HG03108 (cell line): ENCODE data around the gene ARHGAP44.

Source experiments
- ATAC-seq: cut with Tn5 transposase; IDR thresholded peaks from one replicate; pipeline ENCODE4 v1.9.1; 2021; ENCODE audit warnings: moderate library complexity; ENCODE audit not compliant: unreplicated experiment

ARHGAP44 gene

DNA sequence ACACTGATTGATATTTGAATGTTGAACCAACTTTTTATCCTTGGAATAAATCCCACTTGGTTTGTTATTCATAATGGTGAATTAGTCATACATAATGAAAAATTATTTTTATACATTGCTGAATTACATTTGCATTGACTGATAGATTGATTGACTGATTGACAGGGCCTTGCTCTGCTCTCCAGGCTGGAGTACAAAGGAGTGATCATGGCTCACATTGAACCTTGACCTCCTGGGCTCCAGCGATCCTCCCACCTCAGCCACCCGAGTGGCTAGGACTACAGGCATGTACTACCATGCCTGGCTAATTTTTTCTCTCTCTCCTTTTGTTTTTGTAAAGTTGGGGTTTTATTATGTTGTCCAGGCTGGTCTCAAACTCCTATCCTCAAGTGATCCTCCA, 97.8 kb downstream of the ARHGAP44 start:
- ATAC-seq: no peak

DNA sequence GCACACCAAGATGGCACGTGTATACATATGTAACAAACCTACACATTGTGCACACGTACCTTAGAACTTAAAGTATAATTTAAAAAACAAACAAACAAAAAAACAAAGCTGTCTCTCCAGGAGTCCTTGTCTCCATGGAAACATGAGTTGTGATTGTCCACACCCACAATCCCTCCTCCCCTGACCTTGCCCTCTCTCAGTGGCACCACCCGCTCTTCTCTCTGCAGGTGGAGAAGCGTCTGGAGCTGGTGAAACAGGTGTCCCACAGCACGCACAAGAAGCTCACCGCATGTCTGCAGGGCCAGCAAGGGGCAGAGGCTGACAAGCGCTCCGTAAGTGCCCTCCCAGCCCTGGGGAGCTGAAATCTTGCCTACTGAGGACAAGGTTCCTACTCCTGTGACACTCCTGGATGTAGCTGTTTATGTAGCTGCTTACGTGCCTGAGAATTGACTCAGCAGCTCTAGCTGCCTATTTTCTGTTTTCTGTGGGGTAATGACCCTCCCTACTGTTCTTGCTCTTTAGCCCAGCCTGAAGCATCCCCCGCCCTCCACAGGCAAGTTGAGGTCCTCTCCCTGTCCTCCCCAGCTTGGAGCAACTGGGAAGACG, 107.0 kb downstream of the ARHGAP44 start:
- no peak for ATAC-seq

DNA sequence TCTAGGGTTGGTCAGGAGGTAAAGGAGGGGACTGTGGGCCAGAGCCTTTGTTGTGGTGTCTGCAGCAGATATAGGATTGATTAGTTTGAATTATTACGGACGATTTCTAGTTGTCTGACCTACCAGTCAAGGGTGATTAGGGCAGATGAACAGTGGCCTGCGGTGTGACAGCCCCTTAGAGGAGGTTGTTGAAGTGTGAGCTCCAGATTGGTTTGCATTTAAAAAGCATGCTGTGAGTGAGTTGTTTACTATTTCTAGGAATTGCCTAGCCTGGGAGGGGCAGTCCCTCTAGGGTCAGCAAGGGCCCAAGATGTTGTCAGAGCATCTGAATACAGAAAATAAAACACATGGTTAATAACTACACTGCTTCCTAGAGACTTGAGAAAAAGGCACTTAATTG, 108.8 kb downstream of the ARHGAP44 start:
- ATAC-seq: no peak

DNA sequence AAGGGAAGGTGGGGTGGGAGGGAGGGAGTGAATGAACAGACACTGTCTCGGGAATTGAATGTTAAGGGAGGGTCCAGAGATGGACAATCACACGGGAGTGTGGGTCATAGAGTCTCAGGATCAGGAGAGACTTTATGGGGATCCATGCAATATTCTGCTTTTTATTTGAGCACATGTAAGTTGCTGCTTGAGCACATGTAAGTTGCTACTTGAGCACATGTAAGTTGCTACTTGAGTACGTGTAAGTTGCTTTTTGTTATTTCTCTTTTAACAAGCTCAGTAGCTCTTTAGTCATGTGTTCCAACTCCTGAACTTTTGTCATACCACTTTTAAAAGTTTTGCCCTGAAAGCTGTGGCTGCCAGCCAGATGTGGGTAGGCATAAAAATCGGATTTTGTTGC, 110.3 kb downstream of the ARHGAP44 start:
- no peak for ATAC-seq

DNA sequence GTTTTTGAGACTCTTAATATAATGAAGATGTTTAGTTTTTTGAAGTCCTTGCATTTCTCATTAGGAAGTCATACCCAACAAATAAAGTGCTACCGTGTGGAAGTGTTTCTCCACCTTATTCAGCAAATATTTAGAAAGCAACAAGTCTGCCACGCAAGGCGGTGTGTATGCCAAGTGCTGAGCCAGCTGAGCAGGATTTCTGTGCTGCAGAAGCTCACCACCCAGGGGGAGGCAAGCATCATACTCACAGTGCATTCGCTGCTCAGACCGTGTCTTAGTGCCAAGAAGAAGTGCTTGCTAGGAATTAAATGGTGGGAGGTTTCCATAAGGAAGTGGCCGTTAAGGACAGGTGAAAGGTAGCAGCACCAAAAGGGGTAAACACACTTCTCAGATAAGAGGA, 111.2 kb downstream of the ARHGAP44 start:
- ATAC-seq: no peak

DNA sequence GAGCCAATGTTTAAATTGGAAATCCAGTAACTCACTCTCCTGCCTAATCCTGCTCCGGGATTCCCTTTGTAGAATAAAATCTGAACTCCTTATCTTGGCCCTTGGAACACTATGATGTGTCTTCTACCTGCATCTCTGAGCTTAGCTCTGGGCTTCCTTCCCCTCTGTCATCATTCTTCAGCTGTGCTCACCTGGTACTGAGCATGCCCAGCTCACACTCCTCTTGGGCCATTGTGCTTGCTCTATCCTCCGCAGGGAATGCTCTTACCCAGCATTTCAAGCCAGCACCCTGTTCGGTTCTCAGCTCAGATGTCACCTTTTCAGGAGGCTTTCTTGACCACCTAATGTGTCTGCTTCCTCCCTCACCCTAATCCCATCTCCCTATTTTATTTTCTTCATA, 112.7 kb downstream of the ARHGAP44 start:
- no peak for ATAC-seq

DNA sequence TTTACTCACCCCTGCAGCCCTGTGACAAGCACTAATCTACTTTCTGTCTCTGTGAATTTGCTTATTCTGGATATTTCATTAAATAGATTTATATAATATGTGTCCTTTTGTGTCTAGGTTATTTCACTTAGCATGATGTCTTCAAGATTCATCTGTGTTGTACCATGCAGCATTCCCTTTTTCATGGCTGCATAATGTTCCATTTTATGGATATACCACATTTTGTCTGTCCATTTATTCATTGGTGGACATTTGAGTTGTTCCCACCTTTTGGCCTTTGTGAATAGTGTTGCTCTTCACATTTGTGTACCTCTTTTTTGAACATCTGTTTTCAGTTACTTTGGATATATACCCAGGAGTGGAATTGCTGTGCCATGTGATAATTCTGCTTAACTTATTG, 118.2 kb downstream of the ARHGAP44 start:
- no peak for ATAC-seq

DNA sequence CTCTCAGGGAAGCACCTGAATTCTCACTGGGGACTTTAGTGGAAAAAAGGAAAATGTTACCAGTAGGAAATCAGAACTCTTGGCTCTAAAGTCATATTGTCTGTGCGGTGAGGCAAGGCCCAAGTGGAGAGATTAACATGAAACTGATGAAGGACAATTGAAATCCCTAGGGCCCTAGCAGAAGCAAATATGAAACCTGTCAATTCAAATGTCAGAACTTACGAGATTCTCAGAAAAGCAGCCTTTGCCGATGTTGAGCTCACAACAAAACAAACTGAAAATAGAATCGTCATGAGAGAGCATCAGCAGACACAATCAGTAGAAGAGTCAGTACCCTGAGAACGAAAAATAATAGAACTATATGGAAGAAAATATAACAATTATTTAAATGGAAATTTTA, 119.7 kb downstream of the ARHGAP44 start:
- no peak for ATAC-seq

DNA sequence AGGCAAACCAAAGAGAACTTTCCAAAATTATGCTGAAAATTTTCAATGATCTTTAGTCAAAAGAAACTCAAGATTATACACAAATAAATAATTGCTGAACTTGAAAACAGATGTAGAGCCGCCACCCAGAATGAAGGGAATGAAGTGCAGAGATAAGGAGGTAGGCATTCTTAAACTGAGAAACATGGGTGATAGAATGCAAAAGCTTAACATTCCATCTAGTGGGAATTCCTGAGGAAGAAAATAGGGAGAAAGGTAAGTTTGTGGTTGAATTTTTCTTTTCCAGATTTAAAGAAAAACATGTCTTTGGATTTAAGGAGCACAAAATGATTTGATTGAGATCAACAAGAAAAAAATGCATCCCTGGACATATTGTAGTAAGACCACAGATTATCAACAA, 120.2 kb downstream of the ARHGAP44 start:
- ATAC-seq: no peak

DNA sequence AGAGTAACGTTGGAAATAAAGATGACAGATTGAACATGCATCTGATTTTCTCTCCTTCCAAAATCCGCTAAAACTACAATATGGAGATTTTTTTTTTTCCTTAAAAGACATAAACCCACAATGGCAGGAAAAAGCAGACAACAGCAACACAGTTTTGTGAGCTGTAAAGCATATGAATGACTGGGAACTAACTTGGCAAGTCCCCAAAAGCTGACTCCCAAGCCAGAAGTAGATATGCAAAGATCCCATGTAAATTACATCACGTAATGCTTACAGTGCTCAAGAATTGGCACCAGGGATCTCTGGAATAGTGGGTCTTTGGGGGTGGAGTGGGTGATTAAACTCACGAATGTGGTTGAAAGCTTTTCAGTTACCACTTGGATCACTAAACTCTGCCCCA, 121.9 kb downstream of the ARHGAP44 start:
- ATAC-seq: no peak

DNA sequence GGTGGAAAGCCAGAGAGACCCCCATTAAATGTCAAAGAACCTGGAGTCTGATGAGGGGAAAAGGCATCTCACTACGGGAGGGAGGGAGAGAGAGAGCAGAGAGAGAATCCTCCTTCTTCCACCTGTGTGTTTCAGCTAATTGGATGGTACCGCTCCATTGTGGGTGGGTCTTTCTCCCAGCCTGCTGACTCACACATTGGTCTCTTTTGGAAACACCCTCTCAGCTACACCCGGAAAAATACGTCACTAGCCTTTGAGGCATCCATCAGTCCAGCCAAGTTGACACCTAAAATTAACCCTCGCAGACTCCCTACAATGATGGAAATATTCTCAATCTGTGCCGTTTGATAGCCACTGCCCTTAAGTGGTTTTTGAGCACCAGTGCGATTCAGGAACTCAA, 128.1 kb downstream of the ARHGAP44 start:
- no peak for ATAC-seq

DNA sequence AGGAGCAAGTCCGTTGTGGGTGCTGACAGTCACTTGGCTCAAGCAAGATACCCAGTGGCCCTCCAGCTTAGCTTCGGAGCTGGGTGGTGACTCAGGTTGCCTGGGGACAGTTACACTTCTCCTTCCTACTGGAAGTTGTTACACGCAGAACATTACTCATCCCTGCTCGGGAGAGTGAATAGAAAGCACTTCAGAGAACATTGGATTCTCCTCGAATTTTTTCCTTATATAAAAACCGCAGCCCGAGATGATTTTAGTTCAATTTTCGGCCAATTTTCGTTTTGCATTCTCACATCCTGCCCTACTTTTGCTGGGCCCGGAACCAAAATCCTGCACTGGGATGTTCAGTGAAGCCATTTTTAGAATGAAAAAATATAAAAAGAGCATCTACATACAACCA, 128.8 kb downstream of the ARHGAP44 start:
- ATAC-seq: no peak

DNA sequence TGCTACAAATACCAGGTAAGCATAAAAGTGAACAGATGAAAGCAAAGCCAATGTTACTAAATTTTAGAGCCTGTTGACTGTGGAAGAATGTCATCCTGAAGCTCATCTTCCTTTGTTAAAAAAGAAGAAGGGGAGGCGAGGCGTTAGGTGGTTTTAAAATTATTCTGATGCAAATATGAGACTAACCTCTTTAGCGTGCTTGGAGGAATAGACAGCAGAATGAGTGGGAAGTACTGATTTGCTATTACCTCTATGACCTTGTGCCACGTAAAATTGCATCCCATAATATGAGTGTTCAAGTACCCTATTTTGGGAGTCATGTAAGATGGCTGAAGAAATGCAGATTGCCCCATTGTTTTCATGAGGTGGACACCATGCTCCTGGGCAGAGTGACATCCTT, 132.8 kb downstream of the ARHGAP44 start:
- ATAC-seq: no peak

DNA sequence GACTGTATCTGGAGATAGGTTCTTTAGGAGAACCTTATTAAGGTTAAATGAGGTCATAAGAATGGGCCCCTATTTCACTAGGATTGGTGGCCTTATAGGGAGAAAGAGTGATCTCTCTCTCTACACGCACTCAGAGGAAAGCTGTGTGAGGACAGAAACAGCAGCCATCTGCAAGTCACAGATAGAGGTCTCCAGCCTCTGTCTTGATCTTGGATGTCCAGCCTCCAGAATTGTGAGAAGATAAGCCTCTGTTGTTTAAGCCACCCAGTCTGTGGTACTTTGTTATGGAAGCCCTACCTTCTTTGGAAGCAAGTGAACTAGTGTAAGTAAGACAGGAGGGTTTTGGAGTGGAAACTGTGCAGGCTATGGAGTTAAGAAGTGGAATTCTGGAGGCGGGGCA, 135.3 kb downstream of the ARHGAP44 start:
- no peak for ATAC-seq

DNA sequence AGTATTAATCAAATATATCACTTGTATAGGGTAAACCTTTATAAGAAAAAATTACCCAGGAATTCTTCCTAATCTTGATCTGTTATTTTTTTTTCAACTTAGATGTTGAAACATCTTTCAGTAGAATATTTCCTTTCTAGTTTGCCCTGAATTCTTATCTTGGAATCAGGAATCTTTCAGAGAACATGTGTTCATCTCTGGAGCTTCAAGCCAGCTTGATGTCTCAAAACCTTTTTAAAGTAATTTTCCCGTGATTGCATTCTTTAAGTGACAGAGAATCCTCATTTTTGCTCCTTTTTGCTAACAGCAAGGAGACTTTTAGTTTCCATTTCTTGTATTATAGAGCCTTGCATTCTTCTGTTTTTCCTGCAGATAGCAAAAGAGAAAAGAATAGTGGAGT, 137.7 kb downstream of the ARHGAP44 start:
- ATAC-seq: no peak

DNA sequence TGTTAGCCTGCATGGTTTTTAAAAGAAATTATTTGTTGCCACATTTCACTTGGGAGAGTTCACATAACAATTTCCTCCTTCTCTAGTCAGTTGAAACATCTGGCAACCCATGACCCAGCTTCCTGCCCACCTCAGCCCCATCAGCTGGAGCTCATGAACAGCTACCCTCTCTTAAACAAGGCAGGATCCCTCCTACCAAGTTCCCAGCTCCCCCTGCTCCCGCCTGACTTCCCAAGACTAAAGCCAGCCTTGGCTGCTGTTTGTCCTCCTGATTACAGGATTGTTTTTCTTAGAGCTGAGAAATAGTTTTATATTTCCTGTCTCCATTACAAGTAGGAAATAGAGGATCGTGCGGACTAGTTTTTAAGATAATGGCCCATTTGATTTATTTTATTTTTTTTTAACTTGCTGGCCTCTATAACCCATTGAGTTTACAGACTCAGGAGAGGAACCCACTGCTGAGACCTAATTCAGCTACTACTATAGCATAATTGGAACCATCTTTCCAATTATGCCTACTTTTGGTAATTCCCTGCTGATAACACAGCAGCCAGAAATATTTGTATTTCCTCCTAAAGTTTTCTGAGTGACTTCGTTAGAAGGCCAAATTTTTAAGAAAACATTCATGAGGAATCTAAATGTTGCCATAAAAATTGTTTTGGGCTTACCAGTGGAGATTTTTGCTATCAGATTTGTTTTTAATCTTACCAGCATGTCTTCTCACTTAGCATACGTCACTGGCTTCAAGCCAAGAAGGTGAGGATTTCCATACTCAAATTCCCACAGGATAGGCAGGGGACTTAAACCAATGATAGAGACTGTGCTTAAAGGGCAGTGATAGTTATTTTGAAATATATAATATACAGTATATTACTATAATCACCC, 138.5 kb downstream of the ARHGAP44 start:
- no peak for ATAC-seq

DNA sequence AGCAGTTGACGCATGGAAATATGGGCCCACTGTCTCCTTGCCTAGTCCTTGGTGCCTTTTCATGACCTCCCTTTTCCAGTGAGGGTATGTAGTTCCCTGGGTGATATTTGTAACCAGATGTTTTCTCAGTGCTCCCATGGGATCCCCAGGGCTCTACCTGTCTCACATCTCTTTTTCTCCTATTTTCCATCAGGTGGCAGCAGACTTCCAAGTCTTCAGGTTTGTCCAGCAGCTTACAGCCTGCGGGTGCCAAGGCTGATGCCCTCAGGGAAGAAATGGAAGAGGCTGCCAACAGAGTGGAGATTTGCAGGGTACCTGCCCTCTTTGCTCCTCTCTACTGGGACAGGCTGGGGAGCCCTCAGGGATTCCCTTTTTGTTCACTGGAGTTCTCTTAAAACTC, 139.4 kb downstream of the ARHGAP44 start:
- no peak for ATAC-seq

DNA sequence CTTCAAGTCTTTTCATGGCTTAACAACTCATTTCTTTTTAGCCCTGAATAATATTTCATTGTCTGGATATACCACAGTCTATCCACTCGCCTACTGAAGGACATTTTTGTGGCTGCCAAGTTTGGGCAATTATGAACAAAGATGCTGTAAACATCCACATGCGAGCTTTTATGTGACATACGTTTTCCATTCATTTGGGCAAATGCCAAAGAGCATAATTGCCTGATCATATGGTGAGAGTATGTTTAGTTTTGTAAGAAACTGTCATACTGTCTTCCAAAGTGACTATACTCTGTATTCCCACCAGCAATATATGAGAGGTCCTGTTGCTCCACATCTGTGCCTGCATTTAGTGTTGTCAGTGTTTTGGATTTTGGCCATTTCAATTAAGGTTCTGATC, 147.2 kb downstream of the ARHGAP44 start:
- no peak for ATAC-seq

DNA sequence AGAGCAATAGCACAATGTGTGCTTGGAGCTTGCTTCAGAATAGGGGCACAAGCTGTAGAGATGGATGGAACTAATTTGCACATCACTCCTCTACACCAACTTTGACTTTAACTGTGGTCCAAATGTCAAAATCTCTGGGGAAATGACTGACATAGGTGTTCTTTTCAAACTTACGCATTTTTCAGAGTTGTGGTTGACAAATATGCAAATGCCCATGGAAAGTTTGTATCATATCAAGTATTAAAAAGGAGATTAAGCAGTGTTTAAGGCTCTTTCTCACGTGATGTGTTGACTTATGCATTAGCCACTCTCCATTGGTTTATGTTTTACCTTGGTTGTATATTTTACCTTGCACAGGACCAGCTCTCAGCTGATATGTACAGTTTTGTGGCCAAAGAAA, 151.4 kb downstream of the ARHGAP44 start:
- no peak for ATAC-seq

DNA sequence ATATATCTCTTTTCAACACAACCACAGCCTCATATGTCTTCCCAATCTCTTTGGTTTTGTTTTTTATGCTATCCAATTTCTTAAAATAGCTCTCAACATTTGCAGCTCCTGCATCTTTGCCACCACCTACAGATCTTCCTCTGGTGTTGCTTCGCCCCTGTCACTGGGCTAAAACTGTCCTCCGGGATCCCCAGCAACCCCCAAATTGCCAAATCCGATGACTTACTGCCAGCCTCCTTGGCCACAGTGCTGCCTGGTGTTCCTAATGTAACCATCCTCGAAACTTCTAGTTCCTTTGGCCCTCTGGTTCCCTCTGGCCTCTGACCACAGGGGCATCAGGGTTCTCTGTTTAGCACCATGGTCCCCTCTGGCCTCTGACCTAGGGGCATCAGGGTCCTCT, 157.7 kb downstream of the ARHGAP44 start:
- no peak for ATAC-seq

DNA sequence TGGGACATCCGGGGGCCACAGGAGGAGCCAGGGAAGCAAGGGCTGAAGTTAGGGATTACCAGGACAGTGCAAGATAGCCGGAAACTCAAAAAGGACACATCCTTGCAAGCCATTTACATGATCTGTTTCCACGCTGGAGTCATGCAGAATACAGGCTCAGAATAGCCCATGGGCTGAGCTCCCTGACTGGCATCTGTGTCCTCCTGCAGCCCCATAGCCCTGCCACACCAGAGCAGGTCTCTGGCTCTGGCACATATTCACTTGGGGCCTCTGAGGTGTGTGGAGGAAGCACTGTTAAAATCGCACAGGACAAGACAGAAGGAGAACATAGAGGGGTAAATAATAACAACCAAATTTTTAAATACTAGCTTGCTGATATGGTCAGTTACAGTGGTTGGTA, 162.7 kb downstream of the ARHGAP44 start:
- ATAC-seq: no peak

DNA sequence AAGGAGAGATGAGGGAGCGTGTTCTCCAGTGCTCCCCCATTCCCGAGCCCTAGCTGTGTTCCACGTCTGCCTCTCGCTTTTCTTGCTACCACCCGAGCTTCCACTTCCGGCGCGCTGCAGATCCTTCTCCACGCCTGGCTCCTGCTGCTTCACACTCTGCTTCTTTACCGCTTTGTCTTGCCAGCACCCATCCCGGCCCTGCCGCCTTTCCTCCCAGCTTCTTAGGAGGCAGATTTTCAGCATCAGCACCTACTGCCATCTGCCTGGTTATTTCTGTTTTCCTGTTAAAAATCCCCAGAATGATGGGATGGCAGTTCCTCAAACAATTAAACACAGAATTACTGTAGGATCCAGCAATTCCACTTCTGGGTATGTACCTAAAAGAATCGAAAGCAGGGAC, 163.9 kb downstream of the ARHGAP44 start:
- no peak for ATAC-seq

DNA sequence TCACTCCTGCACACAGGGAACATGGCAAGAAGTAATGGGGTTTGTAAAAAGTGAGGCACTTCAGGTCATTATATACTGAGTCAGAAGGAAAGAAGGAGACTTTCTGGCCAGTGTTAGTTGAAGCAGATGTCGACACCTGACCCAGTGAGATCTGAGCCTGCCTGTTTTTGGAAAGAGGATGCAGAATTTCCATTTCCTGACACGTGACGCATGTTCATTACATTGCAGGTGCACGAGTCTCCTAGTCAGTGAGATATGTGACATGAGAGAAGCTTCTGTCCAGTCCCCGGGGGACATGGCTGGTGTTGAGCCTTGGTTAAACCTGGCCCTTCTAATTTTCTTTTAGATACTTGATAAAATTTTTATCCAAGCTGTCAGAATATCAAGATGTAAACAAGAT, 166.2 kb downstream of the ARHGAP44 start:
- ATAC-seq: no peak
